ENCODE data around the gene NOS3.
"Not testable (repeated sequence)": the region's sequence is repeated elsewhere in the genome, so short reads cannot be mapped to it uniquely, and the experiment has no call there.

NOS3 gene

GRCh38 chr7:151019130-151019447 lies 28.3 kb downstream of the NOS3 start:
- no peak for DNase-seq

- DNase-seq, result no peak
These were observed 29.4 kb downstream of the NOS3 start for GRCh38 chr7:151020231-151020630.

- DNase-seq, result no peak
These were observed 32.4 kb downstream of the NOS3 start for GRCh38 chr7:151023232-151023631.

GRCh38 chr7:151024435-151025056 lies 33.7 kb downstream of the NOS3 start, which contains the start of gene ATG9B:
Gene ATG9B (minus strand): TSS chr7:151024494. CDS start chr7:151024423, 71 bp downstream.
- DNase-seq, result no peak

- DNase-seq, result no peak
These were observed 35.3 kb downstream of the NOS3 start for GRCh38 chr7:151025924-151026671.

- DNase-seq, result not testable (repeated sequence)
These were observed 36.2 kb downstream of the NOS3 start for GRCh38 chr7:151026771-151027727.

- DNase-seq, result not testable (repeated sequence)
These were observed 36.9 kb downstream of the NOS3 start for GRCh38 chr7:151027728-151028130.

GRCh38 chr7:151028131-151028947 lies 37.5 kb downstream of the NOS3 start, which contains the start of gene ABCB8:
Gene ABCB8 (plus strand): TSS chr7:151028450. CDS start chr7:151028516, 66 bp downstream.
- peak; percentile 99 for DNase-seq

- DNase-seq, result no peak
These were observed 38.2 kb downstream of the NOS3 start for GRCh38 chr7:151028948-151029501.

GRCh38 chr7:151031011-151031410 lies 40.2 kb downstream of the NOS3 start:
- DNase-seq, result no peak

- no peak for DNase-seq
These were observed 42.4 kb downstream of the NOS3 start for GRCh38 chr7:151032936-151033863.

- DNase-seq, result no peak
These were observed 43.0 kb downstream of the NOS3 start for GRCh38 chr7:151033864-151034249.

- DNase-seq, result no peak
These were observed 43.7 kb downstream of the NOS3 start for GRCh38 chr7:151034312-151035025.

GRCh38 chr7:151035026-151035717 lies 44.4 kb downstream of the NOS3 start:
- no peak for DNase-seq

- DNase-seq, result no peak
These were observed 45.1 kb downstream of the NOS3 start for GRCh38 chr7:151035902-151036301.

GRCh38 chr7:151038951-151039849 lies 48.4 kb downstream of the NOS3 start:
- DNase-seq, result peak; percentile 62

- no peak for DNase-seq
These were observed 49.2 kb downstream of the NOS3 start for GRCh38 chr7:151039850-151040548.
